GM19468 (cell line): ENCODE measurements around the gene RNF141.
A peak's percentile ranks its signal among the peaks of the same experiment; 100 is the strongest.

ENCODE experiments used
- ATAC-seq: cut with Tn5 transposase; IDR thresholded peaks from one replicate; pipeline ENCODE4 v1.9.1; 2021; ENCODE audit warnings: mild to moderate bottlenecking, moderate library complexity, moderate number of reproducible peaks; ENCODE audit not compliant: unreplicated experiment; ENCODE audit errors: extremely low read depth

Gene RNF141, protein sequence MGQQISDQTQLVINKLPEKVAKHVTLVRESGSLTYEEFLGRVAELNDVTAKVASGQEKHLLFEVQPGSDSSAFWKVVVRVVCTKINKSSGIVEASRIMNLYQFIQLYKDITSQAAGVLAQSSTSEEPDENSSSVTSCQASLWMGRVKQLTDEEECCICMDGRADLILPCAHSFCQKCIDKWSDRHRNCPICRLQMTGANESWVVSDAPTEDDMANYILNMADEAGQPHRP

GRCh38 chr11:10540915-10541560 lies at the start of gene RNF141:
Gene RNF141, minus strand, starts transcription at chr11:10541187. Its CDS starts 7,029 bp downstream, at chr11:10534158.
- ATAC-seq = peak; percentile 92

- no peak for ATAC-seq
Measured at GRCh38 chr11:10590218-10590915, 49.4 kb upstream of the RNF141 start.

DNA sequence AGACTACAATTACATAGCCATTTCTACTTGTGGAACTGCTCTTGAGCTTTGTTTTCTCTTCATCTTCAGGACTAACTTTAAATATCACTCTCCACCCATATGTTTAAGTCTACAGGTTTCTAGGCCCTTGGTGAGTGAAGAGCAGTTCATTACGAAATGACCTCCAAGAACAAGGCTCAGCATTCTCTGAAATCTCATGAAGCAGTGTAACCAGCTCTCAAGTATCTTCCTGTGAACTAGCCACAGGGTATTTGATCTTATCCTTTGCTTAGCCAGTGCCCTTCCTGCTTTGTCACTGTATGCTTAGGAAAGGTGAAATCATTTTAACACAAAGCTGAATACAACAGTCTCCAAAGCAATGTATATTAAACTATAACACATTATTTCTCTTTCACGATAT lies 47.9 kb upstream of the RNF141 start:
- no peak for ATAC-seq

DNA sequence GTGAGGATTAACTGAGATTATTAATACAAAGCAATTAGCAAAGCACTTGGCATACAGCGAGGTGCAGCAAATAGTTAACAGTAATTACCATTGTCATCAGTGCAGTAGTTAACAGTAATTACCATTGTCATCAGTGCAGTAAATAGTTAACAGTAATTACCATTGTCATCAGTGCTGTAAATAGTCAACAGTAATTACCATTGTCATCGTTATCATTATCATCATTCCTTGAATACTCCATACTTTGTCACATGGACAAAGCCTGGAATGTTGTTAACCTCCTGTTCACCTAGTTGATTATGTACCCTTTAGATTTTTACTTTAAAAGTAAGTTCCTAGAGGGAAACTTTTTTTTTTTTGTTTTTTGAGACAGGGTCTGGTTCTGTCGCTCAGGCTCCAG lies 47.0 kb upstream of the RNF141 start:
- ATAC-seq = no peak

DNA sequence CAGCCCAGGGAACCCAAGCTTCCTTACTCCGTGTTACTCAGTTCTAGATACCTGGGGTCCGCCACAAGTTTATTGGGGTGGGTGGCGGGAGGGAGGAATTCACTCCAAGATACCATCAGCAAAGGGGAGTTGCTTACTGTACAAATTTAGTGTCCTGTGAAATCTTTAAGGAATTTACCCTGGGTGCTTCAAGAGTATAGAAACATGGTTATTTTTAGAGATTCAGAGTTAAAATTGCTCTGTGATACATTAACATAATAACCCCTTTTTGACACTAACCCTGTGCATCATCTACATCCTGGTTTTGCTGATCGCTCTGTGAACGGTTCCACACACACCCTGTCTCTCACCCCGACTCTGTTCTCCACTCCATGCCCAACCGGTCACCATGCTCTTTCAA lies 46.4 kb upstream of the RNF141 start:
- no peak for ATAC-seq

- ATAC-seq = no peak
Measured at GRCh38 chr11:10584071-10584501, 43.1 kb upstream of the RNF141 start.

DNA sequence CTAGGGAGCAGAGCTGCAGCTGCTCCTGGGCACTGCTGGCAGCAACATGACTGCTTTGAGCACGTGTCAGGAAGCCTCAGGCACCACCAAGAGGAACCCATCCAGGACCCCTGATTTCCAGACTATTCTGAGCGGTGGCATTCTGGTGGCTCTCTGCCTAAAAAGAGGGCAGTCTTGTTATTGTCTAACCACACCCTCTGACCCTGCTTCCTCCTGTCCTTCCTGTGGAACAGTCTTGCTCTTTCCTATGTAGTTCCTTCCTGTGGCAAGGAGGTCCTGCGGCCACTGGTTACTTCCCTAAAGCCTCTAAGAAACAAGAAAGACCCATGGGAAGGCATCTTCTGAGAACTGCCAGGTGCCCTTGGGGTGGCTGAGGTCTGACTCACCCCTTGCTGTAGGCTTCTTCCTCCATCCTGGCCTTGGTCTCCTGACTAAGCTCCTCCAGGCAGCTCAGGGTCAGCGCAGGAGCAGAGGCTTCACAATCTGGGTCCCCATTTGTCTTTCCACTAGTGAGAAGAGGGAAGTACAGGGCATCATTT lies 40.6 kb upstream of the RNF141 start:
- ATAC-seq = no peak

GRCh38 chr11:10580623-10581022 lies 39.6 kb upstream of the RNF141 start:
- ATAC-seq = no peak

- ATAC-seq = no peak
Measured at GRCh38 chr11:10579700-10580099, 38.7 kb upstream of the RNF141 start.

- ATAC-seq = no peak
Measured at GRCh38 chr11:10576035-10576398, 35.0 kb upstream of the RNF141 start.

GRCh38 chr11:10575346-10576034 lies 34.5 kb upstream of the RNF141 start:
- no peak for ATAC-seq

DNA sequence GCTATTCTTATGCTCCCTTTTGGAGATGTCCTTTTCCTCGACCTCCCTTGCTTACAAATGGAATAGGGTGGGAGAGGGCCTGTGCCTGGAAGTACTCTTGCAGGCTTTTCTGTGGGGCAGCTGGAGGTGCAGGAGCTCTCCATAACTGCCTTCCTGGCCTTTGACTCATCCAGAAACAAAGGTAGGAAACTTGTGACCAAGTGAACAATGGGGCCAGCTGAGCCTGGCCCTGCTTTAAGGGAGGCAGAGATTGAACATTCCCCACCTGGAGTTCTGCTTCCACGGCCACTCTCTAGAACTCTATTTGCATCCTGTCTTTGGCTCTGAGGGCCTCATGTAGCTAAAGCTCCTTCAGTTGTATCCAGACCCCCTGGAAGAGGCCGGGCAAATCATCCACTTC lies 32.6 kb upstream of the RNF141 start:
- no peak for ATAC-seq

DNA sequence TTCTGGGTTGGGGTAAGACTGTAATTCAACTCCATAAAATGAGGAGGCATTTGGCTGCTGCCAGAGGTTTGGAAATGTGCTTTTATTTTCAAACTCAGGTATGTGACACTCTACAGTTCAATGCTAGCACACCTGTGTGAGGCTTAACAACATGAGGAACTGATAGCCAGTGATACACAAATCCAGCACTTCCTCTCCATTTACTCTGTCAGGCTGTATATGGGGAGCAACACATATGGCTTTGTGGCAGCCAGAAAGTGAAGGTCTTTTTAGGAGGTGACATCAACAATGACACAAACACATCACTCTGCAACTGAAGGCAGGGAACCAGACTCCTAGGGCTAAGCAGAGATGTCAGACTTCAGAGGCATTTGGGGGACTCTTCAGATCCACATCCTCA lies 32.0 kb upstream of the RNF141 start:
- ATAC-seq = no peak

GRCh38 chr11:10572533-10572932 lies 31.5 kb upstream of the RNF141 start:
- no peak for ATAC-seq

DNA sequence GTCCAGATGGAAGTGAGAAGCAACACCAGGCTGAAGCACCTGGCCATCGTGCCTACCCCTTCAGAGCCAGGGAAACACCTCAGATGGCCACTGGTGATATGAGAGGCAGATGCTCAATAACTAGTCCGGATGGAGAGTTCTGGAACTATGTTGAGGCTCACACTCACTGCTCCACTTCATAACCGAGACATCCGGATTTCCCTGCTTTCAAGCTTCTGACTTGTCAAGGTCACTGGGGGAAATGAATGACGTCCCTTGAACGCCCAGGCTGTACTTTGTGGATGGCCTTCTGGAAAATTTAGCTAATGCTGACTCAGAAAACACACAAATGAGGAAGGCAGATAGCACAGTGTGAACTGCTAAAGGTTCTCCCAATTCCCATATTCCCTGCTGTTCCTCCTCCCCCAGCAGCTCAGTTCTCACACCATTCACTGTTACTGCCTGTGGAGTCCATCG lies 27.5 kb upstream of the RNF141 start, which contains the start of gene LYVE1:
Gene LYVE1 (minus strand): TSS at position 180 of the 456 bp plus-strand sequence. CDS start 133 bp downstream, at position 47.
- no peak for ATAC-seq

DNA sequence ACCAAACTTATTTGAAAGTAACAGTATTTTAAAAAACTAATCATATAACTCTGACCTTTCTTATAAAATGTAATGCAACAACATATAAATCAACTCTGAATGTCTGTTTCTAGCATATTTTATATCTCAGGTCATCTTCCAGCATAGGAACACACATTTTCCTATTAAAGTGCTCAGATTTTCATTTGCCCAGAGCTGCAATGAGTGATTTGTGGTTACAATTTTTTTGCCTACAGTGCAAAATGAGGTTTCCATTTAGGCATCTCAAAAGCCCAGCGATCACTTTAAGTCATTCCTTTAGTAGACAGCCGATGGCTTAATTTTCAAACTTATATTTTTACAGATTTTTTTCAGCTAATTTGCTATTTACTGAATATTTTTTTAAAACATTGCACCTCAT lies 26.5 kb upstream of the RNF141 start:
- no peak for ATAC-seq

GRCh38 chr11:10566257-10566957 lies 25.4 kb upstream of the RNF141 start:
- no peak for ATAC-seq

- ATAC-seq = no peak
Measured at GRCh38 chr11:10565493-10565892, 24.5 kb upstream of the RNF141 start.

DNA sequence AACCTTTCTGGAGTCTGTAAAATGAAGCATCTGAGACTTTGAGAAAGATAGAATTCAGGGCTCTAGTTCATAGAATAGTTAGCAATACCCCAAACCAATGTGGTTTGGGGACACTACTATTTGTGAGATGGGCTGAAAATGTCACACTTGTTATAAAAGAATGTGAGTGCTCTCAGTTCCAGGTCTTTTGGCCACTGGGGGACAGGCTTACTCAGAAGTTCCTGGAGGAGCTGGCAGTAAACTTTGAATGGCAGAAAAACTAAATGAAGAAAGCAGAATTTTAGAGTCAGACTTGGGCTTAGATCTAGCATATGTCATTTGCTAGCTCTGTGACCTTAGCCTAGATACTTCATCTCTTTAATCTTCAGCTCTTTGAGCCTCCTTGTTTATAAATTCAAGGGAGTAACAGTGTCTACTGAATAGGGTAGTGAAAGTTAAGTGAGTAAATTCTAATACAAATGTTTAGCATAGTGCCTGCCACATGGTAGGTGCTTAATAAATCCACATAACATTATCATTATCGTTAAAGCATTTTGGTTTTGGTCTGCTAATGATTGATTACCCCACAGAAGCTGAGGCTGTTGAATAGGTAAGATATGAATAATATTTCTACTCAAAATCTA lies 23.8 kb upstream of the RNF141 start:
- ATAC-seq = no peak
